H54 (cell line): Measurements from ENCODE around the gene HOXB1.

Experiments
- DNase-seq: peaks from one replicate; pipeline ENCODE4 v3.0.0; 2011; ENCODE audit warnings: low spot score, mixed read lengths; ENCODE audit not compliant: insufficient read length
- FAIRE-seq: peaks from 3 replicates; lab custom pipeline; 2011; peaks lifted over from hg19 to GRCh38; lab: Jason Lieb, UNC
- POLR2A ChIP-seq: IDR thresholded peaks from 2 replicates; pipeline ENCODE4 v1.6.1; 2011; ENCODE audit warnings: low read depth, mild to moderate bottlenecking, low read length

HOXB1 gene

GRCh38 chr17:48546924-48547807, 16.4 kb upstream of the HOXB1 start:
- no peak for TF ChIP-seq POLR2A
- DNase-seq (no peak), FAIRE-seq (no peak)

- TF ChIP-seq POLR2A, result no peak
- DNase-seq (no peak), FAIRE-seq (no peak)
Measured at GRCh38 chr17:48546137-48546923, 15.5 kb upstream of the HOXB1 start.

- TF ChIP-seq POLR2A, result no peak
- no peak for FAIRE-seq
- no peak for DNase-seq
Measured at GRCh38 chr17:48545539-48545938, 14.7 kb upstream of the HOXB1 start.

GRCh38 chr17:48545022-48545375, 14.2 kb upstream of the HOXB1 start, which contains the start of gene HOXB2:
HOXB2 (minus strand) TSS chr17:48545109; CDS start chr17:48544911, 198 bp downstream.
- no peak for TF ChIP-seq POLR2A
- FAIRE-seq (no peak), DNase-seq (no peak)

GRCh38 chr17:48544349-48545021, 13.7 kb upstream of the HOXB1 start:
- TF ChIP-seq POLR2A, result peak; percentile 25; the same call in 1 of the 2 replicates
- FAIRE-seq (no peak), DNase-seq (no peak)

GRCh38 chr17:48543854-48544348, 13.1 kb upstream of the HOXB1 start:
- FAIRE-seq, result no peak
- DNase-seq, result no peak
- no peak for TF ChIP-seq POLR2A

GRCh38 chr17:48543107-48543853, 12.5 kb upstream of the HOXB1 start:
- FAIRE-seq (no peak), DNase-seq (no peak)
- no peak for TF ChIP-seq POLR2A

- no peak for TF ChIP-seq POLR2A
- FAIRE-seq (no peak), DNase-seq (no peak)
Measured at GRCh38 chr17:48542698-48543106, 11.9 kb upstream of the HOXB1 start.

- FAIRE-seq (no peak), DNase-seq (no peak)
Measured at GRCh38 chr17:48542114-48542656, 11.4 kb upstream of the HOXB1 start.

GRCh38 chr17:48541577-48542113, 10.8 kb upstream of the HOXB1 start:
- no peak for FAIRE-seq
- DNase-seq, result no peak
- peak; percentile 59 for TF ChIP-seq POLR2A

More at GRCh38 chr17:48542114-48542656, 11.4 kb upstream of the HOXB1 start:
- no peak for TF ChIP-seq POLR2A

GRCh38 chr17:48541036-48541576, 10.3 kb upstream of the HOXB1 start:
- FAIRE-seq, result no peak
- no peak for TF ChIP-seq POLR2A
- DNase-seq, result no peak

GRCh38 chr17:48540213-48540612, 9.4 kb upstream of the HOXB1 start:
- no peak for TF ChIP-seq POLR2A
- peak; percentile 23 for FAIRE-seq
- DNase-seq, result no peak

- TF ChIP-seq POLR2A, result peak; percentile 41
- FAIRE-seq (peak; percentile 82), DNase-seq (no peak)
Measured at GRCh38 chr17:48539177-48539576, 8.4 kb upstream of the HOXB1 start.
